ENCODE data around the gene CLPTM1L.

DNA sequence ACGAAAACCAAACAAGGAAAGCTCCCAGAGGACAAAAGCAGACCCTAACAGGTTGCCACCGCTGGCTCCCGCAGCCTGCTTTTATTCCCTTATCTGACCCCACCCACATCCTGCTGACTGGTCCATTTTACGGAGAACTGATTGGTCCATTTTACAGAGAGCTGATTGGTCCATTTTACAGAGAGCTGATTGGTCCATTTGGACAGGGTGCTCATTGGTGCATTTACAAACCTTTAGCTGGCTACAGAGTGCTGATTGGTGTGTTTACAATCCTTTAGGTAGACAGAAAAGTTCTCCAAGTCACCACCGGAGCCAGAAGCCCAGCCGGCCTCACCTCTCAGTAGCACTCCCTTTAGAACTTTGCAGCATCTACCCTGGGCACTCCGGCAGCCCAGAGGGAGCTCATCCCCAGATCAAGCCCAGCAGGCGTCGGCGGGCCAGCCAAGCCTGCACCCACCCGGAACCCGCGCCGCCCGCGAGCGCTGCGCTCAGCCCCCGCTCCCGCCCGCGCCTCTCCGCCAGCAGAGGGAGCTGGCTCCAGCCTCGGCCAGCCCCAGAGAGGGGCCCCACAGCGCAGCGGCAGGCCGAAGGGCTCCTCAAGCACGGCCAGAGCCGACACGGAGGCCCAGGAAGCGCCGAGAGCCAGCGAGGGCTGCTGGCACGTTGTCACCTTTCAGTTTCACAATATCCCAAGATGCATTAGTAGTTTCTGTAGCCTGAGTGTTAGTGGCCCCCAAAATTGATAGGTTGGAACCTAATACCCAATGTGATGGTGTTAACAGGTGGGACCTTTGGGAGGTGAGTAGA is 35.3 kb upstream of the CLPTM1L start:
- TF ChIP-seq, protein P1, sequence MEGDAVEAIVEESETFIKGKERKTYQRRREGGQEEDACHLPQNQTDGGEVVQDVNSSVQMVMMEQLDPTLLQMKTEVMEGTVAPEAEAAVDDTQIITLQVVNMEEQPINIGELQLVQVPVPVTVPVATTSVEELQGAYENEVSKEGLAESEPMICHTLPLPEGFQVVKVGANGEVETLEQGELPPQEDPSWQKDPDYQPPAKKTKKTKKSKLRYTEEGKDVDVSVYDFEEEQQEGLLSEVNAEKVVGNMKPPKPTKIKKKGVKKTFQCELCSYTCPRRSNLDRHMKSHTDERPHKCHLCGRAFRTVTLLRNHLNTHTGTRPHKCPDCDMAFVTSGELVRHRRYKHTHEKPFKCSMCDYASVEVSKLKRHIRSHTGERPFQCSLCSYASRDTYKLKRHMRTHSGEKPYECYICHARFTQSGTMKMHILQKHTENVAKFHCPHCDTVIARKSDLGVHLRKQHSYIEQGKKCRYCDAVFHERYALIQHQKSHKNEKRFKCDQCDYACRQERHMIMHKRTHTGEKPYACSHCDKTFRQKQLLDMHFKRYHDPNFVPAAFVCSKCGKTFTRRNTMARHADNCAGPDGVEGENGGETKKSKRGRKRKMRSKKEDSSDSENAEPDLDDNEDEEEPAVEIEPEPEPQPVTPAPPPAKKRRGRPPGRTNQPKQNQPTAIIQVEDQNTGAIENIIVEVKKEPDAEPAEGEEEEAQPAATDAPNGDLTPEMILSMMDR (IDR thresholded peaks at IDR 0.05), result peak; percentile 79
- TF ChIP-seq POLR2A (IDR thresholded peaks at IDR 0.05; ENCODE audit: low read length) (no peak), JUN (IDR thresholded peaks at IDR 0.05) (no peak), SMC3 (IDR thresholded peaks at IDR 0.05) (peak; percentile 83), CHD4 (IDR thresholded peaks at IDR 0.05; ENCODE audit: borderline replicate concordance) (no peak), EP300 (IDR thresholded peaks at IDR 0.05) (no peak), NR3C1 (IDR thresholded peaks at IDR 0.05) (no peak), JUNB (IDR thresholded peaks at IDR 0.05) (no peak)
- TF ChIP-seq, protein P2, sequence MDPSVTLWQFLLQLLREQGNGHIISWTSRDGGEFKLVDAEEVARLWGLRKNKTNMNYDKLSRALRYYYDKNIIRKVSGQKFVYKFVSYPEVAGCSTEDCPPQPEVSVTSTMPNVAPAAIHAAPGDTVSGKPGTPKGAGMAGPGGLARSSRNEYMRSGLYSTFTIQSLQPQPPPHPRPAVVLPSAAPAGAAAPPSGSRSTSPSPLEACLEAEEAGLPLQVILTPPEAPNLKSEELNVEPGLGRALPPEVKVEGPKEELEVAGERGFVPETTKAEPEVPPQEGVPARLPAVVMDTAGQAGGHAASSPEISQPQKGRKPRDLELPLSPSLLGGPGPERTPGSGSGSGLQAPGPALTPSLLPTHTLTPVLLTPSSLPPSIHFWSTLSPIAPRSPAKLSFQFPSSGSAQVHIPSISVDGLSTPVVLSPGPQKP (IDR thresholded peaks at IDR 0.05; ENCODE audit: low read depth, low read length), result no peak
